GM20431 (cell line): ENCODE data around the gene MAP1LC3A.

Experiments used
- in situ Hi-C: fragments of 300-500 bp; cut with MseI, MboI; formaldehyde crosslinking; loops from one replicate; pipeline ENCODE4 v1.15.0; 2020; ENCODE audit warnings: low sequenced_read_pairs; ENCODE audit not compliant: unreplicated experiment

Gene MAP1LC3A

DNA sequence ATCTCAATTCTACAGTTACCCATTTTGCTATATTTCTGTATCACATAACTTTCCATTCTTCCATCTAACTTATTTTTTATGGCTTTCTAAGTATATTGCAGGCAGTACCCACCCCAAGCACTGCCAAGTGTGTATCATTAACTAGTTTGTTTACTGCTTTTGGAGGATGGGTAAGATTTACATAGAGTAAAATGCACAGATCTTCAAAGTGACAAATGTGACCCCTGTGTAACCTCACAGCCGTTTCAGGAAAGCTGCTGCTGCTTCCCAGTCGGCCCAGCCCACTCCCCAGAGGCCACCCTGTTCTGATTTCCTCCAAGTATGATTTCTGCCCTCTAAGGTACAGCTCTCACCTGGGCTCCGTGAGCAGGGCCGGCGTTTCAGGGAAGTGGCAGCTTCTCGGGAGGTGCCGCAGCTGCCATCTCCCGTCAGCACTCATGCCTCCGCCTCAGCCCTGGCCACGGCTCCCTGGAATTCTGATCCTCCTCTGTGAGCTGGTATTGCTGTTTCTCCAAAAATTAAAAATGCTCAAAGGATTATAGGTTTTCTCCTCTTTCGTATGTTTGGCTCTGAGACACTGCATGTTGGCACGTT lies 15.0 kb upstream of the MAP1LC3A start:
- in situ Hi-C loops, result loop anchor here (25.0 kb wide), 1 partner anchor 231 kb away; the partner anchor contains the start of gene AHCY

DNA sequence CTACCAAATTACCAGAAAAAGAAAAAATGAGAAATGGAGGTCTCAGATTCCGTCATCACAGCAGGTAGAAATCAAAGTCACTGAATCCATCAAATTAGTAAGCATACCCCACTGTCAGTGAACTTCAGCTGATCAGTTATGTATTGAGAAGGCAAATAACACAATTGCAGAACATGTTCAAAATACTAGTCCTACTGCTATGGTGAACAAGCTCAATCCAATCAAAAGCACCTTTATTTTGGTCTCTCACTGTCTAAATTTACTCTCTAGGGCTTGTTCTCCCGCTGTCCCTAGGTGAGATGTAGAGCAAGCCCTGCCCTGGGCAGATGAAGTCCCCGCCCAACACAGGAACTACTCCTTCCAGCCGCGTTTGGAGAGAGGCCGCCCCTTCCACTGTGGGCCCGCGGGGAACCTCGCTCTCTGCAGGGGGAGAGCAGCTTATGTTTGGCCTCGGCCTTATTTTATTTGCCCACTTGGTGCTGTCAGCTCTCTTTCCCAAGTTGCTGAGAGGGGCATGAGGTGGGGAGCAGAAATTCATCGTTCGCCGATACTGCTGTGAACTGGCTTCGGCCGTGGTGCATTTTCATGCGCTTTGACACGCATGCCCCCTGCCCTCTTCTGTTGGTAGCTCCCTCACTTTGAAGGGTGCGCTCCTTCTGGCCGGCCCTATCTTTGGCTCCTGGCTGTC lies 14.3 kb upstream of the MAP1LC3A start:
- in situ Hi-C loops, result loop anchor here (25.0 kb wide), 1 partner anchor 232 kb away; the partner anchor contains the start of gene AHCY

DNA sequence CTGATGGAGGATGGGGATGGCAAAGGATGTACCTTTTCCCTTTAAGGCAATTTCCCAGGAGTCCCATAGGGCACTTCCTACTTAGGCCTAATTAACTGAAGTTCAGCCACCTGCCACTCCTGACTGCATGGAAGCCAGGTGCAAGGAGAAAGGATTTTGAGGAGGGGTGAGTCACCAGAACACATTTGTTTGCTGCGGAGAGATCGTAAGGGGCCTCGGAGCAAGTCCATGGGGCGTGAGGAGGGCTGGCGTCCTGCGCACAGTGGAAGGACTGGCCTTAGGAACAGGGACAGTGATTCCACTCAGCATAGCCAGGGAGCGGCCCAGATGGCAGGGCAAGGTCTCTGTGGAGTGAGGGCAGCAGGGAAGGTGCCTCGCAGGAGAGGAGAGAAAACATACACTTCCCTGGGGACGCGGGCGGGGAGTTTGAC lies 11.8 kb upstream of the MAP1LC3A start:
- in situ Hi-C loops, result loop anchor here (25.0 kb wide), 1 partner anchor 234 kb away; the partner anchor contains the start of gene AHCY

DNA sequence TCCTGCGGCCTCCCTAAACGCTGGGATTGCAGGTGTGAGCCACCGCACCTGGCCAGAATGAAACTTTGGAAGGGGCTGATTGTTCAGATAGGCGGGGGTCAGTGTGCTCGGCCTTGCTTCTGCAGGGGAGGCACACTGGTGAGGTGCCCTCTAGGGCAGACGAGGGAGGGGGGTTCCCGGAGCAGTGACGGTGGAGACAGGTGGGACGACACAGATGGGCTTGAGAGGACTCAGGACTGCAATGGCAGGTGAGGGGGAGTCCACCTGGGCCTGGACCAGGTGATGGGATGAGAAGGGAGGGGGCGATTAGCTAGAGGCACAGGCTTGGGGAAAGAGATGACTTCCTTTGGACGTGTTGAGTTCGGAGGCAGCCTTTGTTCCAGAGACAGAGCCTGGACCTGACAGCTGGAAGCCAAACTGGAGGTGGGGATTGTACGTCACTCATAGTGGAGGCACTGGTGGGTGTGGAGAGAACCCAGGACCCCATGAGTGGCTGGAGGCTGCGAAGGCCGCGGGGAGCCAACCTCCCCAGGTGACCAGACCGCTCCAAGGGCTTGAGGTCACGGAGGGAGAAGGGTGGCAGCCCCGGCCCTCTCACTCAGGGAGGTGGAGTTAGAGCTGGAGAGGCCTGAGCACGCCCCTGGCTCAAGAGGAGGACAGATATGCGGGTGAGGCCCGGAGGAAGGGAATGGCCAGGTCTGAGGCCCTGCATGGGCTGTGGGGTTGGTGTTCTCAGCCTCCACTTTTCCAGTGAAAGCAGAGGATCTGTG lies 10.5 kb upstream of the MAP1LC3A start:
- in situ Hi-C loops, result loop anchor here (25.0 kb wide), 1 partner anchor 236 kb away; the partner anchor contains the start of gene AHCY

DNA sequence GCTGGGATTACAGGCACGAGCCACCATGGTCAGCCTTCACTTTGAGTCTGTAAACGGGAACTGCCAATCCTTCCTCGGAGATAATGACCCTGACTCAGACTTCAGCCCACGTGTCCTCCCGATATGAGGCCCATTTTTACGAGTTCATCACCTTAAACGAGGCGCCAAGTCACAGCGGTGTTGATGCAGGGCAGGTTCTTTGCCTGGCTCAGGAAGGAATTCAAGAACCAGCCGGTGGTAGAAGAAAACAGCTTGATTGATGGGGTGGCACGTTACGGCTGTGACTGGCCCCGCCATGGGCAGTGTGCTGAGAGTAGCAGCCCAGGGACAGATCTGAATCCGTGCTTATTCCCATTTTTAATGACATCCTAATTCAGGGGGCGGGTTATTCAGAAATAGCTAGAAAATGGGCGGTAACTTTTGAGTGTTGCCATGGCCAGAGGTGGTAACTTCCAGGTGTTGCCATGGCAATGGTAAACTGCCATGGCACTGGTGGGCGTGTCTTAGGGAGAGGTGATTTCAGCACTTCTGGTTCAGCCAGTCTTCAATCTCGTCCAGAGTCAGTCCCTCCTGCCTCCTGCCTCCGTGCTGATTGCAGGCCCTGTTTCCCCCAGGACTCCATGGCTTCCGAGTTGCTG lies 9.1 kb upstream of the MAP1LC3A start:
- in situ Hi-C loops, result loop anchor here (25.0 kb wide), 1 partner anchor 237 kb away; the partner anchor contains the start of gene AHCY

DNA sequence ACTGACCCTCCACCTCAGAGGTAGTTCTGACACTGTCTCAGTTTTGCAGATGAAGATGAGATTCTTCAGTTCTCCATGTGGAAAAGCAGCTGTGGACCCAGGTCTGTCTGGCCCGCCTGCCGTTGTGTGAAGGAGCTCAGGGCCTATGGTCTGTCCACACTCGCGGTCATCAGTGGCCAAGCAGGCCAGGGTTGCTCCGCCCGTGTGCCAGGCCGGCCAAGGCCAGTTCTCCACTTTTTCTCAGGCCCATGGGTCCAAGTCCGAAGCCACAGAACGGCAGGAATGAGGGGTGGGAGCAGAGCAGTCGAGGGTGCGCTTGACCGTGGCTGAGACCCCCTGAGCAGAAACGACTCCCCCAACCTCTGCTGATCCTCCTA lies 8.6 kb upstream of the MAP1LC3A start:
- in situ Hi-C loops, result loop anchor here (25.0 kb wide), 1 partner anchor 238 kb away; the partner anchor contains the start of gene AHCY

DNA sequence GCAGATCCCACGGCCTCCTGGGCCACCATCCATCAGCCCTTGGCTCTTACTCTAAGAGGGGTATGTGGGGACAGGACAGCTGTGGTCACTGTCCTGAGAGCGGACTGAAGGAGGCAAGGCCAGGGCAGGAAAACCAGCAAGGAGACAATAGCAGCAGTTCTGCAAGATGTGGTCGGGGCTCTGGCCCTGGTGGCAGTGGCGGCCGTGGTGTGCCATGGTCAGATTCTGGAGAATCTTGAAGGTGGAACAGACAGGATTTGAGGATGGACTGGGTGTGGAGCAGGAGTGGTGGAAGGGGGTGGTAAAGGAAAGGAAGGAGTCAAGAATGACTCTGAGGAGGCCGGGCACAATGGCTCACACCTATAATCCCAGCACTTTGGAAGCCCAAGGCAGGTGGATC lies 5.9 kb upstream of the MAP1LC3A start:
- in situ Hi-C loops, result no loop called here

DNA sequence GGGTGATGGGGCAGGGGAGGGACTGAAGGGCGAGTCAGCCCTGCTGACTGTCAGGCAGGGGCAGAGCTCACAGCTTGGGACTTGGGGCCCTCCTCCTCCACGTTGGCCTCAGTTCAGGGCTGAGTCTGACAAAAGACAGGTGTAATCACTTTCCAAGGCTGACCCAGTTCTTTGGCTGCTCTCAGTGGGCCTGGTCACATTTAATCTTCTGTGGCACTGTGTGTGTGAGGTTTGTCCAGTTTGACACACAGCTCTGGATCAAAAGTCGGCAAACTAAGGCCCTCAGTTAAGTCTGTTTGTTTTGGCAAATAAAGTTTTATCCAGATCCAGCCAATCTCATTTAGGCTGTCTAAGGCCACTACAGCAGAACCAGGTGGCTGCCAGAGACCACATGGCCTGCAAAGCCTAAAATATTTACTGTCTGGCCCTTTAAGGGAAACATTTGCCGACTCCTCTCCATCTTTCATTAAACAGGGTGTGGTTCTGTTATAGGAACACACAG lies 5.1 kb upstream of the MAP1LC3A start:
- in situ Hi-C loops, result no loop called here

DNA sequence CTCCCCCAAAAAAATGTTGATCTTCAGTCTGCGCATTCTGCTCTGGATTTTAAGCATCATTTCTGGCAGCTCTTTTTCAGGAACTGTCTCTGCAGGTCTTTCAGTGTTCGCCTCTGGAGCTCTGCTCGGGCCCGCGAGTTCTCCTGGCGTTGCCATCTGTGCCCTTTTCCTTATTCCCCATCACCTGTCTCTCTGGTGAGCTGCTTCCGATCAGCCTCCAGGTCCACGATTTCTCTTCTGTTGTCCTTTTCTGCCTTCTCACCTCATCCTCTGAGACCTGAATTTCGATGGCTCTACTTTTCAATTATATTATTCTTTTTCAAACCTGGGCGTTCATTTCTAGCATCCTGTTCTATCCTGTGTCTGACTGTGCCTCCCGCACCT lies 590 bp upstream of the MAP1LC3A start:
- in situ Hi-C loops, result no loop called here

DNA sequence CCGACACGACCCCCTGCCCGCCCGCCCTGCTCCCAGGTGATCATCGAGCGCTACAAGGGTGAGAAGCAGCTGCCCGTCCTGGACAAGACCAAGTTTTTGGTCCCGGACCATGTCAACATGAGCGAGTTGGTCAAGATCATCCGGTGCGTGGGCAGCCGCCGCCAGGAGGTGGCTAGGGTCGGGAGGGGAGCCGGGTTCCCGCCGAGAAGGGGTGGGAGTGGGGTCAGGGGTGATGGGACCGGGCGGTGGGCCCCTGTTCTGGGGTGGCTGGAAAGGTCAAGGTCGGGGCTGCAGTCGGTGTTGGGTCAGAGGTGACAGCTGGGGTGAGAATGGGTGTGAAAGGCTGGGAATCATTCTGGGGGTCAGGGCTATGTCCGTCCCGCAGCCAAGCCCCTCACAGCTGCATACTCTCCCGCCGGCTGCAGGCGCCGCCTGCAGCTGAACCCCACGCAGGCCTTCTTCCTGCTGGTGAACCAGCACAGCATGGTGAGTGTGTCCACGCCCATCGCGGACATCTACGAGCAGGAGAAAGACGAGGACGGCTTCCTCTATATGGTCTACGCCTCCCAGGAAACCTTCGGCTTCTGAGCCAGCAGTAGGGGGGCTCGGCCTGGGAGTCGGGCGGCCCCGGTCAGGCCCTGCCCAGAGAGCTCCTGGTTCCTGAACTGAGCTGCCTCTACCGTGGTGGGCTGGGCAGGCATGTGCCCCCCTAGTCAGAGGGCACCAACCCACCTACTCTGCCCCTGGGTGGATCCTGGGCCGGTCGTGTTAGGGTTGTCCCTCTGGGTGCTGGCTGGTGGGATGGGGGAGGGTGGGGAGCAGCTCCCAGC lies 1.0 kb downstream of the MAP1LC3A start:
- in situ Hi-C loops, result no loop called here

DNA sequence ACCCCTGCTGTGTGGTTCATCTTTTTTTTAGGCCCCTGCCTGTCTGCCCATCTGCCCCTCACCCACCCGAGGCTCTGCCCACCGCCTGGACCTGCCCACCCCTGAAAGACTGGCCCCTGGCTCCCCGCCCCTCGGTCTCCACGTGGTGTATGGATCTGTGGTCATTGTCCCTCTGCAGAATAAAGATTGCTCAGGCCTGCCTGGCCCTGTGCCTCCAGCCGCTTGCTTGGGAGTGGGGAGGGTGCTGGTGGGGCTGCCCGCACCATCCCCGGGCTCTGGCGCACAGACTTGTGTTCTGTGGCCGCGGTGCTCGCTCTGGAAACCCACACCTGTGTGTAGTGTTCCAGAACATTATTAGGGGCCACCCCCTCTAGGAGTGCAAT lies 1.6 kb downstream of the MAP1LC3A start:
- in situ Hi-C loops, result no loop called here

DNA sequence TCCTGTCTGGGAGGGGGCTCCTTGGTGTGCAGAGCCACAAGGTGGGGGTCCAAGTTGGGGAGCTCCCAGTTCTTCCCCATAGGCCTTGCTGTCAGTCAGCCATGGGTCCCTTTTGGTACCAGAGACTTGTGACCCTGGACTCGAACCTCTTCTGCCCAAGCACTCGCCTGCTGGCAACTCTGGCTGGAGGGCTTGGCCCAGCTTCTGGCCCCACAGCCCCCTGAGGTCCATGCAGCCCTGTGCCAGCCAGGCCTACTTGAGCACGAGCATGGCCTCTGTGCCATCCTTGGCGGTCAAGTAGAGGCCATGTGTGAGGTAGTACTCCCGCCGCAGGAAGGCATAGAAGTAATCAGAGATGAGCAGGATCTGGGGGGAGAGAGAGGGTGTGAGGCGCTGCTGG lies 2.1 kb downstream of the MAP1LC3A start:
- in situ Hi-C loops, result no loop called here

DNA sequence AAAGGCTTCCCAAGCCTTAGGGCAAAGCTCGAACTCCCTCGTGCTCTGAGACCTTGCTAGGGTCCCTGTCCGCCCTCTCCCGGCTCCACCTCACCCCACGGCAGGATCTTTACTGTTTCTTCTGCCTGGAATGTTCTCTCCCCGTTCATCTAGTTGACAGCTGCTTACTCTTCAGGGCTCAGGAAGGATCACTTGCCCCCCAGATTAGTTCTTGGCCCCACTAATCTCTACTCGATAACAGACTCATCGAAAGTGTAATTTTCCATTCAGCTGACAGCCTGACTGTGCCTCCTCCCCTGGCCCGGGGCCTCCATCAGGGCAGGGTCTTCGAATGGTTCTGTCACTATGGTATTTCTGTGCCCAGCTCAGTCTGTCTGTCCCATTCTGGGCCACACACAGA lies 3.1 kb downstream of the MAP1LC3A start:
- in situ Hi-C loops, result no loop called here

DNA sequence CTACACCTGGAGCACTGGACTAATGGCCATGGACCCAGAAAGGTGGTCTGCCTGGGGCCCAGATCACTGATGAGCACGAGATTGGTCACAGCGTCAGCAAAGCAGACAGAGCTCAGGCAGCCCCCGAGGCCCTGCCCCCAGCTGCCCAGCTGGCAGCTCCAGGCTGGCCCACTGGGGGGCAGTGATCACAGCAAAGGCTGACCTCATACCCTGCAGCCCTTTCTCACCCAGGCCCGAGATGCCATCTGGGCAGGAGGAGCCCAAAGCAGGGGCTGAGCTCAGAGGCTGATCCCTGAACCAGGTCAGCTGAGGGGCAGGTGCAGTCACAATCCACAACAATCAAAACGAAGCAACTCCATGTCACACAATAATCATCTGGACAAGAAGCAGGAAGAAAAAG lies 4.1 kb downstream of the MAP1LC3A start:
- in situ Hi-C loops, result no loop called here

DNA sequence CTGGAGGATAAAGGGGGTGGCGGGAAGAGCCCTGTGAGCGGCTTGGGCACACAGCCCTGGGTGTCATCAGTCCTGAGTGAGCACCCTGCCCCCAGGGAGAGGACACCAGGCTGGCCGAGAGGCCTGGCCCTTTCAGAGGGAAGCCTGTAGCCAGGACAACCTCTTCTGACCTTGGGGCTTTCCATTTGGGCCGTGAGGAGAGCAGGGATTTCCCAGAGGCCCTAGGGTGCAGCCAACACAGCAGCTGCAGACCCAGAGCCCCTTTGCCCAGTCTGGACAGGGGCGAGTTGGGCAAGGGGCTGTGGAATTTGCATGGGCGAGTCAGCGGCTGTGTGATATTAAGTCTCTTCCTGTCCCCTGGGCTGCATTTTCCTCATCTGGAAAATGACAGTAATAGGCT lies 6.3 kb downstream of the MAP1LC3A start:
- in situ Hi-C loops, result no loop called here

DNA sequence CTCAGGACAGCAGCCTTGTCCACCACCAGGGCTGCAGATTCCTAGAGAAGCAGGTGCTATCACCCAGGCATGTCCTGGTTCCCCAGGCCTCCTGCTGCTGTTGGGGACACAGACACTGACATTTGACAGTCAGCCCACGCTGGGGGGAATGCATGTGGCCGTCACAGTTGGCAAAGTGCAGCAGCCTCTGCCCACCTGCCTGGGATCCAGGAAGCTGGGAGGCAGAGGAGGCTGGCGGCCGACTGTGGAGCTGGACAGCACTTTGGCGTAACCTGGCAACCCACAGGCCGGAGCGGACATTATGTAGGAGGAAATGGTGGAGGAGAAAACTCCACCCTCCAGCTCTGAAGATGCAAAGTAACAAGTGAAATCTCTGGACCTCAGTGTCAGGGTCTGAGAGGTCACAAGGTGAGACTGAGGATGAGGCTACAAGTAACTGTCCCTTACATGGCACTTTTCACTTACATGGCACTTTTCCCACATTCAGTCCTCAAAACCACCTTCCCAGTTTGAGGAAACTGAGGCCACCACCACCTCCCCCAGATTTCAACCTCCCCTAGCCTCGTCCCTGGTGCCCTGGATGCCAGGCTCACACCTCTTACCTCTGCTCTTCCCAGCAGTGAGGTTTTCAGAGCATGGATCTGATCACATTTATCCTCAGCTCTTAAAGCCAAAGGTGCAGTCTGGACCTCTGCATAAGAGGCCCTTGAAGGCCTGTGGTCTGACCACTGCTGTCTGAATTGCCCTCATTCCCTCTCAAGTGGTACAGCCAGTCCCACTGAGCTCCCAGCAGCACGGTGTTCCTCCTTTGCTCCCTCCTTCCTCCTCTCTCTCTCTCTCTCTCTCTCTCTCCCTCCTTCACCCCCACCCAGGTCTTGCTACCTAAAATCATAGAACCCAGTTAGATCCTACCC lies 8.7 kb downstream of the MAP1LC3A start:
- in situ Hi-C loops, result no loop called here

DNA sequence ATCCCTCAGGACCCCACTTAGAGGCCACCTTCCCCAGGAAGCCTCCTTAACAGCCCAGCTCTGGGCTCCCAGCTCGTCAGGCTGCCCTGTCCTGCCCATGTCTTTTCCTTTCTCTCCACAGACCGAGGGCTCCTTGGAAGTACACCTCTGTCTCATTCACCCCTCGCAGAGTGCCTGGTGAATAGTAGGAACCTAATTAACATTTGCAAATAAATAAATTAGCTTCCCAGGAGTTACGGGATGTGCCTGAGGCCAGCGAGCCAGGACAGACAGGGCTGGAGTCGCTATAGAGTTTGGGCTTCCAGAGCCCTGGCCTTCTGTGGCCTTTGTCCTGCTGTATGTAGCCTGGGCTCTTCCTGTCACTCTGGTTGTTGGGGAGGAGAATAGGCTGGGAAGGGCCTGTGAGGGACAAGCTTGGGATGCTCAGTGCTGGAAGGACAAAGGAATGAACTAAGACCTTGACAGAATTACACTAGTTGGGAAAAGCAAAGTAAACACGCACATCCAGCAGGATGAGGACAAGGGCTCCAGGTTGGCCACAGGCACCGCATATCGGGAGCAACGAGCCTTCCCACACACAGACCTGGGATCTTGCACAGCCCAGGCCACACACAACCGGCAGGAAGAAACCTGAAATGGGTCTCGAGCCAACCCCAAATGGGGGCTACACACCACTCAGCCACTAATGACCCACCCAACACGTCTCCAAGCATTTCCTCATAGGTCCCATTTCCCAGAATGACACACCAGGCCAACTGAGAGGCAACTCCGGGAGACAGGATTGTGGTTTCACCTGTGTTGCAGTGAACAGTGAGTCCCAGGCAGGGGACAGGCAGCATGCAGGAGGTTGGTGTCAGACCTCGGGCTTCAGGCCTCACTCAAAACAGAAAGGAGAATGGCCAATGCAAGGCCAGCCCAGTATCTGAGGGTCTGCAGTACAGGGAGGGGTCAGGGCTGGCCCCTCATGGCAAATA lies 9.7 kb downstream of the MAP1LC3A start:
- in situ Hi-C loops, result no loop called here
